ENCODE results near the gene GJA1.
"Not testable (repeated sequence)": the region's sequence is repeated elsewhere in the genome, so short reads cannot be mapped to it uniquely, and the experiment has no call there.

The GJA1 gene

DNA sequence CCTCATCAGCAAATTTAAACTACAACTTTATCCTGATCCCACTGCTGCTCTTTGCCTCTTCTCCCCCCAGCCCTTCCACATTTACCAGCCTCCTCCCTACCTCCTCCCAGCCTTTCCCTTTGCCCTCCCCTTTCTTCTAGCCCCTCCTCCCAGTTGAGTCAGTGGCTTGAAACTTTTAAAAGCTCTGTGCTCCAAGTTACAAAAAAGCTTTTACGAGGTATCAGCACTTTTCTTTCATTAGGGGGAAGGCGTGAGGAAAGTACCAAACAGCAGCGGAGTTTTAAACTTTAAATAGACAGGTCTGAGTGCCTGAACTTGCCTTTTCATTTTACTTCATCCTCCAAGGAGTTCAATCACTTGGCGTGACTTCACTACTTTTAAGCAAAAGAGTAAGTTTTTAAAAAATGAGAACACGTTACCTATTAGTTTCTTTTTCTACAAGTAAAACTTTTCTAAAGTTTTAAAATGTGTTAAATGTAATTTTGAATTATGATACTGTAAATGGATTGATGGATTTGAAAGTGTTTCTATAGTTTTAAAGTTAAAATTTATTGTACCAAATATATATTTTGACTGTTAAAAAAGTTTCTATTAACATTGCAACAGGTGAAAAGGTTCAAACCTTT is at the start of gene GJA1:
Gene GJA1, plus strand, starts transcription at position 203 of the 626 bp plus-strand sequence. CDS start 11,202 bp downstream, outside the sequence.
- no peak for DNase-seq

DNA sequence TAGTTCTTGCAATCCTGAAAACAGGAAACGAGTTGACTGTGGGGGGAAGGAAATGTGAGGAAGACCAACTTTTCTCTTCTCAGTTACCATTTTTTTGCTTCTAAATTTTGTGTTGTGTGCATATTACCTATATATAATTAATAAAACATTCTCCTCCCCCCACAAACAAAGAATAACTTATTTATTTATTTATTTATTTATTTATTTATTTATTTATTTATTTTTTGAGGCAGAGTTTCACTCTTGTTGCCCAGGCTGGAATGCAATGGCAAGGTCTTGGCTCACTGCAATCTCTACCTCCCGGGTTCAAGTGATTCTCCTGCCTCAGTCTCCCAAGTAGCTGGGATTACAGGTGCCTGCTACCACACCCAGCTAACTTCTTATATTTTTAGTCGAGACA is 48.9 kb upstream of the GJA1 start:
- not testable (repeated sequence) for DNase-seq

DNA sequence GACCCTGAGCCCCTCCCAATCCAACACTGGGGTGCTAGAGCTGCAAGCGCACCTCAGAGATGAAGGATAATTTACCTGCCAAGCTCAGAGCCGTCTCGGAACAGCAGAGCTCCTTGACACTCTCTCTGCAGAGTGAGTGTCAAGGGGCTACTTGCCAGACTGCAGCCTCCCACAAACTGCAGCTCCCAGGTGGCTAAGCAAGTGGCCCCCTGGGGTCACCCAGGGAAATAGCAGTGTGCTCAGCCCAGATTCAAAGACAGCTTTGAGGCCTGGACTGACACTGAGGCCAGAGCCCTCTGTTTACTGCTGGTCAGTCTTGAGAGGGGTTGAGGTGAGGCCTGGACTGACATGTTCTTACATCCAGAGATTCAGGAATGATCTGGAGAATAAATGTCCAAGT is 46.0 kb upstream of the GJA1 start:
- DNase-seq, result no peak

DNA sequence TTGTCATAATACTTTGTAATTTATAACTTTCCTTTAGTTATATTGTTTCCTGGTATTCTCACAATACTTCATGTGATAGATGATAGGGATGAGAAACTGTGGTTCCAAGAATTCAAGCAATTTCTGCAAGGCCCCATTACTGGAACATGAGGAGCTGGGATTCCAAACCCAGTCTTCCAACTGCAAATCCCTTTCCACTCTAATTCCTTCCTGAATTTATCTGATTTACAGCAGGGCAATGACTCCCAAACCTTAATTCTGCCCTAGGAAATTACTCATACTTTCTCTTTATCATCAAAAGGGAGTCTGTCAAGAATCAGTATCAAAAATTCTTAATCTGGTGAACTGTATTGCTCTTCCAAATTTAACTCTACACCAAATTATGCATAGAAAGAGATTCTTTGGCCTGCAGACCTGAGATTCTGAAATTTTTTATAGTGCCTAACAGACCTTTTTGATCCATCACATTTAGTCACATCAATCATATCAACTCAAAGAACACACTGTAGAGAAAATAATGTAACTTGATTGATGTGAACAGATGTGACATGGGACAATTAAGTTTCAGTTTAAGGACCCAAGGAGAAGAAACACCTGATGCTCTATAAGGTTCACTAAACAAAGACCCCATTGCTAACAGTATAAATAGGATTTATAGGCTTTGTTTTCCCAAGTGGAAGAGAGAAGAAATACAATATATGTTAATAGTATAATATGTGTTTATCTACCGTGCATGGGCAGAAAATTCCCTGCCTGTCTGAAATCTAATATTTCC is 41.5 kb upstream of the GJA1 start:
- DNase-seq, result no peak

DNA sequence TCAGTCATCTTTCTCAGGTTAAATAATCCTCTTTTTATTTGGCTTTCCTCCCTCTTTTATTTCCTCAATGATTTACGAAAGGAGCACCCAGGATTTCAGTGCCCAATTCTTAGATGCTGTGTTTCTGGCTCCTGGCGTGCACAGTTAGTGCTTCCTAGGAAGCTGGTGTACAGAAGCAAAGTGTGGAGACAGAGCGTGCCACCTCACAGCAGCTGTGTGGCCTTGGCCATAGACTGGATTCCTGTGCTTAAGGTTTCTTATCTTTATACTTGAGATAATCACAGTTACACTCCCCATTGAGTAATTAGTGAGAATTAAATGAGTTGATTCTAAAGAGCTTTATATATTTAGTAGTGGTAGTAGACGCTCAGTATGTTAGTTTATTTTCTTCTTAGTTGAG is 39.7 kb upstream of the GJA1 start:
- DNase-seq, result no peak

DNA sequence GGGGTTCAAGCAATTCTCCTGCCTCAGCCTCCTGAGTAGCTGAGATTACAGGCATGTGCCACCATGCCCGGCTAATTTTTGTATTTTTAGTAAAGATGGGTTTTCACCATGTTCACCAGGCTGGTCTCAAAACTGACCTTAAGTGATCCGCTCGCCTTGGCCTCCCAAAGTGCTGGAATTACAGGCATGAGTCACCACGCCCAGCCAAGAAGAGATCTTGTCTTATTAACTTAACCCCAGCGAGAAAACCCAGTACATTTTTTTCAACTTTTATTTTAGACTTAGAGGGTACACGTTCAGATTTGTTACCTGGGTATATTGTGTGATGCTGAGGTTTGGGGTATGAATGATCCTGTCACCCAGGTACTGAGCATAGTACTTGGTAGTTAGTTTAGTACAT is 38.3 kb upstream of the GJA1 start:
- DNase-seq, result not testable (repeated sequence)

DNA sequence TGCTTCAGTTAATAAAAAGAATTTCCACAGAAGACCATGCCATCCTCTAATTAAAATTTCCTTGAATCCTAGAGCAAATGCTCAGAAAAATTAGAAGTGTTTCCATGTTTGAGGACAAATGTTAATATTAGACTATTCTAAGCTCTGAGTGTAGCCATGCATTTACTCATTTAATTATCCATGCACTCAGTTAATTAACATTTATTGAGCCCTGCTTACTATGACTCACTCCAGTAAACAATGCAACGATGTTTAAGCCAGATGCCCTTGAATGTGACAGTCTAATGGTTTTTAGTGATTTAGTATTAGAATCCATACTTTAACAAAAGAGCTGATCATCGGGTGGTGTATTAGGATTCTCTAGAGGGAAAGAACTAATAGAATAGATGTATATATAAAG is 37.3 kb upstream of the GJA1 start:
- no peak for DNase-seq

DNA sequence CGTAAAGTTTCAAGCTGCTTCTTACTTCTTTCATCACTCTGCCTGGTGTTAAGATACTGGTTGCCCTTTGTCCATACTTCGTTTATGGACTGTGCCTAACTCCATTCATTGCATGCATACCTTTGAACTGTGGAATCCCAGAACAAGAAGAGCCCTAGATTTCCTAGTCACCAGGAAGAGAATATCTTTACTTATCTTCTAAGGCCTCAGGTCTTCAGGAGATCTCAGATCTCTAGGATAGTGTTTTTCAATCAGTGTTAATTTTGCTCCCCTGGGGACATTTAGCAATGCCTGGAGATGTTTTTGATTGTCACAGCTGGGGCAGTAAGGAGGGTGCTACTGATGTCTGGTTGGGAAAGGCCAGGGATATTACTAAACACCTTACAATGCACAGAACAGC is 35.5 kb upstream of the GJA1 start:
- no peak for DNase-seq

DNA sequence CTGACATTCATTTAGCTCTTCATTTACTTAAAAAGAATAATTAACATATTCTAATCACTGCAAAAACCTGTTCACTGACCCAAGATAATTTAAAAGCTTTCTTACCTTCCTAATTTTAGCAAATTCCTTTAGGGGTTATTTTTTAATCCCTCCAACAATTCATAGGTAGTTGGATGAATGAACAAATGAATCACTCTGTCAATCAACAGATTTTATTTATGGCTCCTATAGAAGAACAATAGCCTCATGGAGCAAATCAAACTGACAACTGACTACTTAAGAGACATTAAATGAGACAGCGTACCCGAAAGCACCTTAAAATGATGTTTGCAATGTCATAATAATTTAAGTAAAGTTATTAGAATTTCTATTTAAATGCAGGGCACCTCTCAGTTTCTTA is 31.5 kb upstream of the GJA1 start:
- DNase-seq, result no peak

DNA sequence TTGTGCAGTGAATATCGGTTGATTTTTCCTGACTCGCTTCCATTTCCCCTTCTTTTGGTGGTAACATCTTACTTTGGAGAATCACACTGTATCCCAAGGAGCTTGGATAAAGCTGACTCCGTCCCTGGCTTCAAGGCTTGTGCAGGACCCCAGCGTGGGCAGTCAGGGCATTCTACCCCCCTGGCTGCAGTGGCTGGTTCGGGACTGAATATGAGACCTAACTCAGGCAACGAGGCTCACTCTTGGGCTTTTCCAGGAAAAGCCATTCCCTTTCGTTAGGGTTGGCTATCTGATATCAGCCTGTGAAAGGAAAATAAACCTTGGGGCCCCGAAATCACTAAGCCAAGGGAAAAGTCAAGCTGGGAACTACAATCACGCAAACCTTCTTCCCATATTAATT is 30.1 kb upstream of the GJA1 start:
- no peak for DNase-seq

DNA sequence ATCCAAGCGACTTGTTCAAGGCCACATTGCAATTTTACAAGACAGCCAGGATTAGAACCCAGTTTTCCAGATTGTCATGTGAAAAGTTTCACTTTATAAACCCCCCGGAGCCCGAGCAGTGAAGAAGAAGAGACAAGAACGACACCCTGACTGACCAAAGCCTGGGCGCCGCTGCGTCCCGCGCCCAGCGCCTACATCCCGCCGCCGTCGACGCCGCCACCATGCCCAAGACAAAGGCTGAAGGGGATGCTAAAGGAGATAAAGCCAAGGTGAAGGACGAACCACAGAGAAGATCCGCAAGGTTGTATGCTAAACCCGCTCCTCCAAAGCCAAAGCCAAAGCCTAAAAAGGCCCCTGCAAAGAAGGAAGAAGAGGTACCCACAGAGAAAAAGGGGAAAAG is 27.1 kb upstream of the GJA1 start:
- DNase-seq, result no peak

DNA sequence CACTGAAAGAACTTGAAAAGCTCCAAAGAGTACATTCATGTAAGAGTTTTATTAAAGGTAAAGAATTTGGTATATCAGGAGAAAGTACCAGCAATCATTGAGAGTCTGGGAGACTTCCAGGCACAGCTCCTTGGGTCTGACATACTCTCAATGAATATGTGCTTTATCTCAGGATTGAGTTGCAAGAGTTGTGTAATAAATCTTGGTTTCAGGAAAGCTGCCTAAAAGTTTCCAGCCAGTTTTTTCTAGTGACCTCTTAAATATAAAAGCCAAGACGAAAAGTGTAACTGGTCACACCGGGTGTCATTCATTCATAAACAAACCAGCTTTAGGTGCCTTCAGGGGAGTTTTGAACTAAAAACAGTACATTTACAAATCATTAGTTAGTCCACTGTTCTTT is 21.6 kb upstream of the GJA1 start:
- DNase-seq, result no peak

DNA sequence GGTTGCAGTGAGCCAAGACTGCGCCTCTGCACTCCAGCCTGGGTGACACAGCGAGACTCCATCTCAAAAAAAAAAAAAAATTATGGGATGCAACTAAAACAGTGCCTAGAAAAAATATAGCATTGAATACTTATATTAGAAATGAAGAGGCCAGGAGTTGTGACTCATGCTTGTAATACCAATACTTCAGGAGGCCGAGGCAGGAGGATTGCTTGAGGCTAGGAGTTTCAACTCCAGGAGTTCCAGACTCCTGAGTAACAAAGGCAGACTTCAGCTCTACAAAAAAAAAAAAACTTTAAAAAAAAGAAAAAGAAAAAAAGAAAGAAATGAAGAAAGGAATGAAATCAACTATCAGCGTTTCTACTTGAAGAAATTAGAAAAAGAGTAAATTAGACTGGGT is 17.1 kb upstream of the GJA1 start:
- no peak for DNase-seq

DNA sequence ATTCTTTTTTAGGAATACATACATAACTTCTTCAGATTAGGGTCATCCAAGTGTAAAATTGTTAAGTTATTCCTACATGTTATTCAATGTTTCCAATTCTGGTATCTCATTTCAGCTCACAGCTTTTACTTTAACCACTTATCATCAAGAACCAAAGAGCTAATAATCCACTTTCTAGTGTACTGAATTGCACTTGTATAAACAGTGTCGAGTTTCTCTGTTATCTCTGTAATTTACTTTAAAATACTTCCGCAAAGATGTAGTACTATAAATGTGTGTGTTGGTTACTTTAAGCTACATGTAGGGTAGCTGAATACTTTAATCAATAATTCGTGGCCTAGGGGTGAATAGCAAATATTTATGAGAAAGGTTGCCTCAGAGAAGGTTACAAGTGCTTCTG is 8.8 kb upstream of the GJA1 start:
- DNase-seq, result no peak

DNA sequence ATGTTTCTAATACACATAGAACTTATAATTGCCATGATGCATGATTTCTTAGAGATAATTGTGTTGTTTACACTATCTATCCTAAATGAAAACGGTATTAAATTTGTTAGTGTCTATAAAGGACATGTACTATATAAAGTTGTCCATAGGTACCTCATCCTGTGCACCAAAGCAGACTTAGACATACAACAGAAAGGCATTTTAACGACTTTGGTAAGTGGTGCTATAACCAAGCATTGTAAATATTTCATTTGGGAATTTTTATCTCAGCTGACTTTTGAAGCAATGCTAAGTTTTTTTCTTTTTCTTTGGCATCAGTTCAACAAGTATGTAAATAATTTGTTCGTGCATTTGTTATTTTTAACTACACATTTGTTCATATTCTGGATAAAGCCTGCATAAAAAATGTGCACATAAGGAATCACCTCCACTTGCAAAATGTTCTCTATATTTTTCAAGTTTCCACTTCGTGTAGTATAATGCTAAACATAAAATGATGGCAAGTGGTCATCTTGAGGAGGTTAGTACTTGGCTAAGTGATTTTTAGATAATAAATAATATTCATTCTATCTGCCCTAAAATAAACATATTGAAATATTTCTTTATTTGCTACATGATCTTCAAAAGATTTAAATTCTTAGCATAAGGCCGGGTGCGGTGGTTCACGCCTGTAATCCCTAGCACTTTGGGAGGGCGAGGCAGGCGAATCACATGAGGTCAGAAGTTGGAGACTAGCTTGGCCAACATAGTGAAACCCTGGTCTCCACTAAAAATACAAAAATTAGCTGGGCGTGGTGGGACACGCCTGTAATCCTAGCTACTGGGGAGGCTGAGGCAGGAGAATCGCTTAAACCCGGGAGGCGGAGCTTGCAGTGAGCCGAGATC is 6.3 kb upstream of the GJA1 start:
- DNase-seq, result no peak

DNA sequence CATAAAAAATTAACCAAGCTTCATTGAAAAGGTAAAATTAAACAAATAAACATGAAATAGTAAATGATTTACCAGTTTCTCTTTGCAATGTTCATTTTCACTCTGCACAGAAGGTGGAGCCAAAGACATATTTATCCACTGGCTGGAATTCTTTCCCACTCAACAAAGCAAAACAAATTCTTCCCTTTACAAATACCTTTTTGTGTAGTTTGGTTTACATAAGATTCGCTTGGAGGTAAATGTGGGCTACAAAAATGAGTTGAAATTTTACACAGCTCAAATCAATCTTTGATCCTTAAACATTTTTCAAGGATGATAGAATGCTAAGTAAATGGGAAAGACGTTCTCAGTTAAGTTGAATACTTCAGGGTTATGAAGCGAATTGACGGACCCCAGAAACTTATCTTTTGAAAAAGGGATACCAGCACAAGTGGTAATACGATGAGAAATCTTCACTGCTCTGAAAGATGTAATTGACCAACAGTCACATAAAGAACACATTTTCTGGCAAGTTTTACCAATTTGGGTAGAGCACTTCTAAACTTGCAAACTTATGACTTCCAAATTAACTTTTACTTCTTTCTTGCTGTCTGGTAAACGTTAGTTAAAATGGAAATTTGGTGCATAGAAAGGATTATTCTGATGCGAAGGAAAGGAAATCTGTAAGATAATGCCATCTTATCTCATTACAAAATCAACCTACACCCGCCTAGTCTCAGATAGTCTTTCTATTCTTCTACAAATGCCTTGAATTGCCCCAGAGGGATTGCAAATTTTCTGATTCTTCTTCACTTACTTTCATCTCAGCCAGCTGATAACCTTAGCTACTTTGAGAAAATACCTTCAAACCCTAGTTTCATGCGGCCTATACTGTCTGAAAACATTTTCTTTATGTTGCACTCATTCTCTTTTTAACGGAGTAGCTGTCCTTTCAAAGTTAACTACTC is 4.7 kb upstream of the GJA1 start:
- DNase-seq, result no peak

DNA sequence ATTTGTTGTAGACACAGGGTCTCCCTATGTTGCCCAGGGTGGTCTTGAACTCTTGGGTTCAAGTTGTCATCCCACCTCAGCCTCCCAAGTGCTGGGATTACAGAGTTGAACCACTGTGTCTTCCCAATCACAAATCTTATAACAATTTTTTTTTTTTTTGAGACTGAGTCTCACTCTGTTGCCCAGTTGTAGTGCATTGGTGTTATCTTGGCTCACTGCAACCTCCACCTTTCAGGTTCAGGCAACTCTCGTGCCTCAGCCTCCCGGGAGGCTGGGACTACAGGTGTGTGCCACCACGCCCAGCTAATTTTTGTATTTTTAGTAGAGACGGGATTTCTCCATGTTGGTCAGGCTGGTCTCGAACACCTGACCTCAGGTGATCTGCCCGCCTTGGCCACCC is 3.7 kb upstream of the GJA1 start:
- not testable (repeated sequence) for DNase-seq

DNA sequence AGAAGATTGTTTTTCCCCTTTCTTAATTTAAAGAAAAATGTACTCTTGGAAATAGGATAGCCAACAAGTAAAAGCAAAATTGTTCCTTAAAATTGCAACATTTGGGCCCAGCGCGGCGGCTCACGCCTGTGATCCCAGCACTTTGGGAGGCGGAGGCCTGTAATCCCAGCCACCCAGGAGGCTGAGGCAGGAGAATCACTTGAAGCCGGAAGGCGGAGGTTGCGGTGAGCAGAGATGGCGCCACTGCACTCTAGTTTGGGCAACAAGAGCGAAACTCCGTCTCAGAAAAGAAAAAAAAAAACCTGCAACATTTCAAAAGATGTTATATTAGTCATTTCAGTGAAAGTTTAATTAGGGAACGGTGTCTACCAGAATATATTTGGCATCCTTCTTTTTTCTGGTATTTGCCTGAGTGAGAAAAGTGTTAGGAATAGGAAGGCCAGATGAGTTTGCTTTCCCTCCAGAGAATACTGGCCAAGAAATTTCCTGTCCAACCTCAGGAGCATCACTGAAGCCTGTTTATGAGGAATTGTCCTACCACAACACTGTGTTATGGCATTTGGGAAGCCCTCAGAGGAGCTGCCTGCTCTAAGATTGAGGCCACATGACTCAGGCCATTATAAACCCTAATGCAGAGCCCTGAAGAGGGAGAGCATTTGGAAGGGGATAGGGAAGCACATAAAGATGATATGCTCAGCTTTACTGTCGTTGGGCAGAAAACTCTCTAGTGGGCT is 1.2 kb upstream of the GJA1 start:
- no peak for DNase-seq

DNA sequence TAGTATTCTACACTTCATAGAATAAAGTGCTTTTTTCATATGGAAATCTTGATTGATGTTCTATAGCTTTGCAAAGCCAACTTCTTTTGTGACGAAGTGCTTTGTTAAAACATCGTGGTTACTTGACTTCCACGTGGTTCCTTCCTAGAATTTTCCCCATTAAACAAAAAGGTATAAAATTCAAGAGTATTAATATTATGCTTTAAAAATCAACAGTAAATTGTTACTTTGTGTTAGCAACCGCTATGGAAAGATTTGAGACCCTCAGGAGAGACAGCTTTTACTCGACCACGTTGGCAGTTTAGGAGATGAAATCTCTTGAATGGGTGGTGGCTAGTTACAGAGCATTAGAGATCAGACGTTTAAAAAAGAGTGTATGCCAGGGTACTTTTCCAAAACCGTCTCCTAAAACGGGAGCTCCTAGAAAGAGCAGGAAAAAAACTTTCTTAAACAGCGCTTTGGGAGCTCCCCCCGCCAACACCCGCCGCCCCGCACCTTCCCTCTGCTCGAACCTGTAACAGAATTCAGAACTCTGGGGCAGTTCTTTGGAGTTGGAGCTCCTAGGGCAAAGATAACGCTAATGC is 920 bp downstream of the GJA1 start:
- DNase-seq, result no peak

DNA sequence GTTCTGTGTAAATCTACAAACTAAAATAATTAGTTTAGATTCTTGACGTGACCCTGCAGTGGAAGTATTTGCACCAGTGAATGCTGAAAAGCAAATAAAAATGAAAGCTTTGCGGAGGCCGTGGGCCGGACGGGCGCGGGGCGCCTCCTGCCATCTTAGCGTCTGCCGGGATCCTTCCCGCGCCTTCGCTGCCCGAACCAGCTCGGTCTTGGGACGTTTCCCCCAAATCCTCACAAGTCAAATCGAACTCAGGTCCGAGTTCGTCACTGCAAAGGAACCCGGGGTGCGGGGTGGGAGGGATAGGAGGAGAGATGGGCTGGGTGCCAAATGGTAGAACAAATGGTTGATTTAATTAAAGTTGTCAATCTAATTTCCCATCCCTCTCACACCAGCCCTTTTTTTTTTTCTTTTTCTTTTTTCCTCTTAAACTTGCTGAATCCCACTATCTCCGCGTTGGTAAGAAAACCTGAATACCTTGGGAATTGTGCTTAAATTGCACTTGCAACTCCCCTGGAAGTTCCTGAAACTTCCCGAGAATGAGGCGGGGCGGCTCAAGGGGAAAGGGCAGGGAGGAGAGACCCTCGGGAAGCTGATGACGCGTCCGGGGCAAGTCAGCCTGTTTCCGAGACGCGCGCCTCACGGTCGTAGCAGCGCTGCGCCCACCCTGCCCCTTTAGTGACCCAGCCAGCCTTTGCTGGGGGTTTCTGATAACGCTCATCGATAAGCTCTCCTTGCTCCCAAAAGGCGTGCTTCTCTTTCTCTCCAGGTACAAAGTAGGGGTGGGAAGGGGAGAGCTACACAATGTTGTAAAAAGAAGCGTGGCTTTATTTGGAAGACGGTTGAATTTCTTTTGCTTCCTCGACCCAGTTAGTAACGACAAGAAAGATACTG is 1.8 kb downstream of the GJA1 start:
- DNase-seq, result no peak

All from NCI-H187 (cell line).